ENCODE results near the gene SMTNL2. TPM values are rescaled to one million over a fixed set of nuclear protein-coding genes. Genes with fewer than 3 reads are reported as not detected.

The SMTNL2 gene
- total and polyA plus RNA-seq, 2 of the 4 experiments (the other 2 are of a cell fraction), result not detected

DNA sequence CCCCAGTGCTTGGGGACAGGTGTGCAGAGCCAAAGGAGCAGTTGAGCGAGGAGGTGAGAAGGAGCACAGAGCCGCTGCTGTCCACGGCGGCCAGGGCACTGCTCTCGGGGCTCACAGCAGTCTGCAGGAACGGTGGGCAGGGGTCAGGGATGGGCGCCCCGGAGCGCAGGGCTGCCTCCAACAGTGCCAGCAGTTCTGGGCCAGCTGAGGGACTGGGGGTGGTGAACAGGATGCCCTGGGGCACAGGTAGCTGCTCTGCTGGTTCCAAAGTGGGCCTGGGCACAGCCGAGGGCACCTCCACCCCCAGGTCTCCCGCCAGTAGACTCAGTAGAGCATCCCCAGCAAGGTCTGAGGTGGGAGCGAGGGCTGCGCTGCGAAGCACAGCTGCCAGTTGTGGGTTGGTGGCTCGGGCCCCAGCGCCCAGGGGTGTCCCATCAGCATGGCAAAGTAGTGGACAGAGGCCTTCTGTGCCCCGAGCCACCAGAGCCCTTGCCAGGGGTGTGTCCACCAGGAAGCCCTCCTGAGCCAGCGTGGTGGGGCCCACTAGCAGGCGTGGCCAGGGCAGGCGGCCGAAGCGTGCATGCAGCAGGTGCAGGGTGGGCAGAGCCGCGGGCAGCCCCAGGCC, 25.9 kb upstream of the SMTNL2 start:
- intact Hi-C loops (cut with micrococcal nuclease) (loop anchor here (5.0 kb wide), 1 partner anchor 136 kb away; no protein-coding TSS in a partner anchor), in situ Hi-C loops (cut with MboI; ENCODE audit: low sequenced_read_pairs) (loop anchor here (10.0 kb wide), 1 partner anchor 64 kb away; the partner anchor contains the start of gene SPNS2), dilution Hi-C loops (cut with HindIII; ENCODE audit: low sequenced_read_pairs, unreplicated experiment) (no loop called here)
- POLR2A ChIA-PET (ENCODE audit: unreplicated experiment), result no interaction called here
- Histone ChIP-seq H3K27ac (ENCODE audit: insufficient read depth, low read length) (no peak overlapping the region), H3K14ac (replicated peaks; ENCODE audit: low read depth, low read length) (no peak overlapping the region), H2BK120ac (ENCODE audit: low read depth, low read length) (no peak overlapping the region), H3K9ac (ENCODE audit: low read depth, low read length) (no peak overlapping the region), H3K18ac (ENCODE audit: low read depth, low read length) (no peak overlapping the region), H3K9me3 (ENCODE audit: control insufficient read depth, insufficient read depth, low read length) (no peaks in the 10 kb centered on the region), H4K8ac (ENCODE audit: low read depth in 2 of 2, low read length in 2 of 2) (no peak overlapping the region), H2BK5ac (ENCODE audit: low read depth, low read length, poor library complexity, severe bottlenecking) (no peak overlapping the region), H2AFZ (replicated peaks; ENCODE audit: low read length, poor library complexity) (no peak overlapping the region), H3K4ac (ENCODE audit: low read depth, low read length) (no peak overlapping the region), H4K5ac (ENCODE audit: low read depth, low read length) (no peak overlapping the region), H3K4me1 (ENCODE audit: control insufficient read depth, insufficient read depth, low read length) (peaks cover 8% of the 10 kb centered on the region), H4K20me1 (ENCODE audit: insufficient read depth, low read length) (no peaks in the 10 kb centered on the region), H2BK20ac (ENCODE audit: low read depth, low read length) (no peak overlapping the region), H3K56ac (ENCODE audit: extremely low read depth, insufficient read depth, low read length) (no peak overlapping the region), H3K4me2 (ENCODE audit: low read depth, low read length) (no peak overlapping the region), H2AK9ac (replicated peaks; ENCODE audit: low read depth, low read length, poor library complexity) (no peak overlapping the region), H3K23ac (ENCODE audit: low read depth, low read length) (no peak overlapping the region), H2BK15ac (ENCODE audit: low read depth, low read length) (no peak overlapping the region), H4K91ac (ENCODE audit: insufficient read depth, low read depth, low read length) (no peak overlapping the region), H3K9me1 (ENCODE audit: insufficient read depth, low read length) (0 out of 2 replicates have a peak, but pooled peaks cover 2% of the 10 kb centered on the region), H2AK5ac (ENCODE audit: low read depth, low read length) (no peak overlapping the region), H3K4me3 (ENCODE audit: insufficient read depth, low read depth, low read length) (no peak overlapping the region), H3K27me3 (ENCODE audit: control insufficient read depth, insufficient read depth, low read length) (peaks cover 5% of the 10 kb centered on the region; the same call in 1 of the 2 replicates), H3K36me3 (ENCODE audit: control insufficient read depth, insufficient read depth, low read length) (no peaks in the 10 kb centered on the region), H3K79me1 (ENCODE audit: low read depth in 1 of 2, low read length in 2 of 2) (peaks cover 9 to 17% of the 10 kb centered on the region in 2 experiments)
- no peak for ATAC-seq (ENCODE audit: low read depth)
- CTCF ChIA-PET, result no interaction called here
- DNase-seq, result no peak
- TF ChIP-seq MAFK (IDR thresholded peaks at IDR 0.05; ENCODE audit: low read depth, low read length) (no peak), CHD1 (IDR thresholded peaks at IDR 0.05; ENCODE audit: low read depth, low read length) (no peak), RFX5 (IDR thresholded peaks at IDR 0.05; ENCODE audit: low read depth, low read length) (no peak), FOS (IDR thresholded peaks at IDR 0.05; ENCODE audit: low read depth, low read length) (no peak), RCOR1 (IDR thresholded peaks at IDR 0.05; ENCODE audit: insufficient replicate concordance, low read length) (no peak), MXI1 (IDR thresholded peaks at IDR 0.05; ENCODE audit: borderline replicate concordance, low read depth, low read length) (no peak), RAD21 (IDR thresholded peaks at IDR 0.05; ENCODE audit: low read length) (no peak)
- TF ChIP-seq, protein P1, sequence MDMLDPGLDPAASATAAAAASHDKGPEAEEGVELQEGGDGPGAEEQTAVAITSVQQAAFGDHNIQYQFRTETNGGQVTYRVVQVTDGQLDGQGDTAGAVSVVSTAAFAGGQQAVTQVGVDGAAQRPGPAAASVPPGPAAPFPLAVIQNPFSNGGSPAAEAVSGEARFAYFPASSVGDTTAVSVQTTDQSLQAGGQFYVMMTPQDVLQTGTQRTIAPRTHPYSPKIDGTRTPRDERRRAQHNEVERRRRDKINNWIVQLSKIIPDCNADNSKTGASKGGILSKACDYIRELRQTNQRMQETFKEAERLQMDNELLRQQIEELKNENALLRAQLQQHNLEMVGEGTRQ (IDR thresholded peaks at IDR 0.05; ENCODE audit: low read depth, low read length), result no peak
- WGBS, 2 experiments (ENCODE audit: extremely low coverage in 2 of 2, insufficient read length in 1 of 2), result 94% methylated on average over 11 of the region's 24 CpGs; no CpG with 5 or more reads in 1 of the 2 experiments
- no TSS peak for BruUV-seq (replicated peaks)

All from IMR-90 (cell line).